WTC11 (cell line): Measurements from ENCODE around the gene SCN3A. TPM values are rescaled to one million over a fixed set of nuclear protein-coding genes. Genes with fewer than 3 reads are reported as not detected.

Experiments
- ATAC-seq: fragments of 200-7000 bp; cut with Tn5 transposase; 2 replicates; pipeline ENCODE4 v1.10.0; 2021; ENCODE audit warnings: mild to moderate bottlenecking, moderate library complexity
- CTCF ChIA-PET: fragments of 300-600 bp; sonication (Branson Sonifier 250); formaldehyde crosslinking; loops from one replicate; lab custom pipeline; 2021; ENCODE audit warnings: antibody characterized with exemption; lab: Charles Lee
- POLR2A ChIA-PET: fragments of 350-600 bp; sonication (Branson Sonifier 250); formaldehyde crosslinking; loops from one replicate; lab custom pipeline; 2021; ENCODE audit warnings: antibody characterized with exemption; lab: Charles Lee
- DNase-seq: peaks from one replicate; pipeline ENCODE4 v3.0.0; 2021; ENCODE audit warnings: low spot score
- H3K27ac Mint-ChIP-seq: 2 replicates; pipeline ENCODE4 v1.8.0; 2021; ENCODE audit warnings: mixed read lengths
- H3K27me3 Mint-ChIP-seq: 2 replicates; pipeline ENCODE4 v1.8.0; 2021; ENCODE audit warnings: low read depth, mild to moderate bottlenecking, moderate library complexity, mixed read lengths
- H3K36me3 Mint-ChIP-seq: 2 replicates; pipeline ENCODE4 v1.8.0; 2021; ENCODE audit warnings: mixed read lengths
- H3K4me1 Mint-ChIP-seq: 2 replicates; pipeline ENCODE4 v1.8.0; 2022; ENCODE audit warnings: mixed read lengths
- H3K4me3 Mint-ChIP-seq: 2 replicates; pipeline ENCODE4 v1.8.0; 2021; ENCODE audit warnings: mild to moderate bottlenecking, moderate library complexity, mixed read lengths
- H3K9me3 Mint-ChIP-seq: 2 replicates; pipeline ENCODE4 v1.8.0; 2021; ENCODE audit warnings: mixed read lengths
- ATF1 ChIP-seq: sonication (generic); formaldehyde crosslinking; IDR thresholded peaks from 2 replicates; pipeline ENCODE4 v1.8.1; 2023; ENCODE audit warnings: mild to moderate bottlenecking, moderate library complexity, missing genetic modification reagents
- NR2C2 ChIP-seq: sonication (generic); formaldehyde crosslinking; IDR thresholded peaks from 2 replicates; pipeline ENCODE4 v1.8.0; 2022; ENCODE audit warnings: mild to moderate bottlenecking, missing genetic modification reagents
- SOX15 ChIP-seq: fragments of 250-450 bp; sonication (Bioruptor Pico); IDR thresholded peaks from 2 replicates; pipeline ENCODE4 v1.9.0; 2021; ENCODE audit warnings: mild to moderate bottlenecking
- TEAD1 ChIP-seq: sonication (generic); formaldehyde crosslinking; IDR thresholded peaks from 2 replicates; pipeline ENCODE4 v1.8.0; 2022; ENCODE audit warnings: mild to moderate bottlenecking, missing genetic modification reagents
- ZNF263 ChIP-seq: sonication (generic); formaldehyde crosslinking; IDR thresholded peaks from 2 replicates; pipeline ENCODE4 v1.8.1; 2022; ENCODE audit warnings: low read depth, mild to moderate bottlenecking, moderate library complexity, missing genetic modification reagents
- total RNA-seq: library from RNA; stranded (reverse); gene quantifications from 3 replicates; pipeline ENCODE4 v1.2.3, GENCODE V29; 2021
- TF ChIP-seq, protein P1 (sequence below): sonication (generic); formaldehyde crosslinking; IDR thresholded peaks from 2 replicates; pipeline ENCODE4 v1.8.1; 2022; ENCODE audit warnings: missing genetic modification reagents, borderline replicate concordance
- TF ChIP-seq, protein P2 (sequence below): sonication (generic); formaldehyde crosslinking; IDR thresholded peaks from 2 replicates; pipeline ENCODE4 v1.8.1; 2023; ENCODE audit warnings: mild to moderate bottlenecking, moderate library complexity, missing genetic modification reagents
- TF ChIP-seq, protein P3 (sequence below): sonication (generic); formaldehyde crosslinking; IDR thresholded peaks from 2 replicates; pipeline ENCODE4 v1.8.0; 2023; ENCODE audit warnings: missing genetic modification reagents
- TF ChIP-seq, protein P4 (sequence below): sonication (generic); formaldehyde crosslinking; IDR thresholded peaks from 2 replicates; pipeline ENCODE4 v1.8.0; 2022; ENCODE audit warnings: missing genetic modification reagents
- TF ChIP-seq, protein P5 (sequence below): fragments of 200-600 bp; IDR thresholded peaks from 2 replicates; pipeline ENCODE4 v1.8.0; 2022; ENCODE audit warnings: antibody characterized with exemption
- TF ChIP-seq, protein P6 (sequence below): sonication (generic); formaldehyde crosslinking; IDR thresholded peaks from 2 replicates; pipeline ENCODE4 v1.8.0; 2022; ENCODE audit warnings: mild to moderate bottlenecking, missing genetic modification reagents

Gene SCN3A
- total RNA-seq, 1 experiment from 2014 or later: 0.04 TPM

DNA sequence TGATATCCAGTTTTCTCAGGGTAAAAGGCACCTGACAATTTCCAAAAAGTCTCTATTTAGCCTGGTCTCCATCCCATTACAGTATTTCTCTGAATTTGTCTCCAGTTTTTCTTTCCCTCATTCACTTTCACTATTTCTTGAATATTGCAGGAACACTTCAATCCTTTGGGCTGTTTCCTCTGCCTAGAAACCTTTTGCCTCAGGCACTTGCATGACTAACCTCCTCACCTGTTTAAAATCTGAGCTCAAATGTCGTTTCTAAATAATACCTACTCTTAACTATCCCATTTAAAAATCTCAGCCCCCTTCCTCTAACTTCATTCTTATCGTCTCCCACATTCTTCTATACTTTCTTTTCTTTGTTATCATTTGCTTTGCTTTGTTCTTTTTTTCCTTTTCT is 44.4 kb upstream of the SCN3A start:
- Mint-ChIP-seq H3K27ac (no peak overlapping the region), H3K9me3 (no peaks in the 10 kb centered on the region), H3K36me3 (no peaks in the 10 kb centered on the region), H3K4me1 (no peaks in the 10 kb centered on the region; the same call in 1 of the 2 replicates), H3K27me3 (no peaks in the 10 kb centered on the region), H3K4me3 (no peak overlapping the region)
- ATAC-seq (peak; percentile 16; the same call in 1 of the 2 replicates), DNase-seq (no peak)
- ChIA-PET CTCF (interaction anchor here (2.9 kb wide), 1 partner anchor 9 kb away, joined by 17 read pairs; the partner anchor contains the start of gene SCN2A), POLR2A (no interaction called here)
- TF ChIP-seq, protein P1, sequence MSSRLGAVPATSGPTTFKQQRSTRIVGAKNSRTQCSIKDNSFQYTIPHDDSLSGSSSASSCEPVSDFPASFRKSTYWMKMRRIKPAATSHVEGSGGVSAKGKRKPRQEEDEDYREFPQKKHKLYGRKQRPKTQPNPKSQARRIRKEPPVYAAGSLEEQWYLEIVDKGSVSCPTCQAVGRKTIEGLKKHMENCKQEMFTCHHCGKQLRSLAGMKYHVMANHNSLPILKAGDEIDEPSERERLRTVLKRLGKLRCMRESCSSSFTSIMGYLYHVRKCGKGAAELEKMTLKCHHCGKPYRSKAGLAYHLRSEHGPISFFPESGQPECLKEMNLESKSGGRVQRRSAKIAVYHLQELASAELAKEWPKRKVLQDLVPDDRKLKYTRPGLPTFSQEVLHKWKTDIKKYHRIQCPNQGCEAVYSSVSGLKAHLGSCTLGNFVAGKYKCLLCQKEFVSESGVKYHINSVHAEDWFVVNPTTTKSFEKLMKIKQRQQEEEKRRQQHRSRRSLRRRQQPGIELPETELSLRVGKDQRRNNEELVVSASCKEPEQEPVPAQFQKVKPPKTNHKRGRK (CRISPR knock-in tag): no peak
- TF ChIP-seq, protein P2, sequence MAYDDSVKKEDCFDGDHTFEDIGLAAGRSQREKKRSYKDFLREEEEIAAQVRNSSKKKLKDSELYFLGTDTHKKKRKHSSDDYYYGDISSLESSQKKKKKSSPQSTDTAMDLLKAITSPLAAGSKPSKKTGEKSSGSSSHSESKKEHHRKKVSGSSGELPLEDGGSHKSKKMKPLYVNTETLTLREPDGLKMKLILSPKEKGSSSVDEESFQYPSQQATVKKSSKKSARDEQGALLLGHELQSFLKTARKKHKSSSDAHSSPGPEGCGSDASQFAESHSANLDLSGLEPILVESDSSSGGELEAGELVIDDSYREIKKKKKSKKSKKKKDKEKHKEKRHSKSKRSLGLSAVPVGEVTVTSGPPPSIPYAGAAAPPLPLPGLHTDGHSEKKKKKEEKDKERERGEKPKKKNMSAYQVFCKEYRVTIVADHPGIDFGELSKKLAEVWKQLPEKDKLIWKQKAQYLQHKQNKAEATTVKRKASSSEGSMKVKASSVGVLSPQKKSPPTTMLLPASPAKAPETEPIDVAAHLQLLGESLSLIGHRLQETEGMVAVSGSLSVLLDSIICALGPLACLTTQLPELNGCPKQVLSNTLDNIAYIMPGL: no peak
- TF ChIP-seq ATF1: no peak
- TF ChIP-seq, protein P3, sequence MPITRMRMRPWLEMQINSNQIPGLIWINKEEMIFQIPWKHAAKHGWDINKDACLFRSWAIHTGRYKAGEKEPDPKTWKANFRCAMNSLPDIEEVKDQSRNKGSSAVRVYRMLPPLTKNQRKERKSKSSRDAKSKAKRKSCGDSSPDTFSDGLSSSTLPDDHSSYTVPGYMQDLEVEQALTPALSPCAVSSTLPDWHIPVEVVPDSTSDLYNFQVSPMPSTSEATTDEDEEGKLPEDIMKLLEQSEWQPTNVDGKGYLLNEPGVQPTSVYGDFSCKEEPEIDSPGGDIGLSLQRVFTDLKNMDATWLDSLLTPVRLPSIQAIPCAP (CRISPR knock-in tag): no peak
- no peak for TF ChIP-seq ZNF263 (CRISPR knock-in tag)
- TF ChIP-seq SOX15 (CRISPR knock-in tag): no peak
- TF ChIP-seq, protein P4, sequence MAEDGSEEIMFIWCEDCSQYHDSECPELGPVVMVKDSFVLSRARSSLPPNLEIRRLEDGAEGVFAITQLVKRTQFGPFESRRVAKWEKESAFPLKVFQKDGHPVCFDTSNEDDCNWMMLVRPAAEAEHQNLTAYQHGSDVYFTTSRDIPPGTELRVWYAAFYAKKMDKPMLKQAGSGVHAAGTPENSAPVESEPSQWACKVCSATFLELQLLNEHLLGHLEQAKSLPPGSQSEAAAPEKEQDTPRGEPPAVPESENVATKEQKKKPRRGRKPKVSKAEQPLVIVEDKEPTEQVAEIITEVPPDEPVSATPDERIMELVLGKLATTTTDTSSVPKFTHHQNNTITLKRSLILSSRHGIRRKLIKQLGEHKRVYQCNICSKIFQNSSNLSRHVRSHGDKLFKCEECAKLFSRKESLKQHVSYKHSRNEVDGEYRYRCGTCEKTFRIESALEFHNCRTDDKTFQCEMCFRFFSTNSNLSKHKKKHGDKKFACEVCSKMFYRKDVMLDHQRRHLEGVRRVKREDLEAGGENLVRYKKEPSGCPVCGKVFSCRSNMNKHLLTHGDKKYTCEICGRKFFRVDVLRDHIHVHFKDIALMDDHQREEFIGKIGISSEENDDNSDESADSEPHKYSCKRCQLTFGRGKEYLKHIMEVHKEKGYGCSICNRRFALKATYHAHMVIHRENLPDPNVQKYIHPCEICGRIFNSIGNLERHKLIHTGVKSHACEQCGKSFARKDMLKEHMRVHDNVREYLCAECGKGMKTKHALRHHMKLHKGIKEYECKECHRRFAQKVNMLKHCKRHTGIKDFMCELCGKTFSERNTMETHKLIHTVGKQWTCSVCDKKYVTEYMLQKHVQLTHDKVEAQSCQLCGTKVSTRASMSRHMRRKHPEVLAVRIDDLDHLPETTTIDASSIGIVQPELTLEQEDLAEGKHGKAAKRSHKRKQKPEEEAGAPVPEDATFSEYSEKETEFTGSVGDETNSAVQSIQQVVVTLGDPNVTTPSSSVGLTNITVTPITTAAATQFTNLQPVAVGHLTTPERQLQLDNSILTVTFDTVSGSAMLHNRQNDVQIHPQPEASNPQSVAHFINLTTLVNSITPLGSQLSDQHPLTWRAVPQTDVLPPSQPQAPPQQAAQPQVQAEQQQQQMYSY (CRISPR knock-in tag): no peak
- TF ChIP-seq, protein P5, sequence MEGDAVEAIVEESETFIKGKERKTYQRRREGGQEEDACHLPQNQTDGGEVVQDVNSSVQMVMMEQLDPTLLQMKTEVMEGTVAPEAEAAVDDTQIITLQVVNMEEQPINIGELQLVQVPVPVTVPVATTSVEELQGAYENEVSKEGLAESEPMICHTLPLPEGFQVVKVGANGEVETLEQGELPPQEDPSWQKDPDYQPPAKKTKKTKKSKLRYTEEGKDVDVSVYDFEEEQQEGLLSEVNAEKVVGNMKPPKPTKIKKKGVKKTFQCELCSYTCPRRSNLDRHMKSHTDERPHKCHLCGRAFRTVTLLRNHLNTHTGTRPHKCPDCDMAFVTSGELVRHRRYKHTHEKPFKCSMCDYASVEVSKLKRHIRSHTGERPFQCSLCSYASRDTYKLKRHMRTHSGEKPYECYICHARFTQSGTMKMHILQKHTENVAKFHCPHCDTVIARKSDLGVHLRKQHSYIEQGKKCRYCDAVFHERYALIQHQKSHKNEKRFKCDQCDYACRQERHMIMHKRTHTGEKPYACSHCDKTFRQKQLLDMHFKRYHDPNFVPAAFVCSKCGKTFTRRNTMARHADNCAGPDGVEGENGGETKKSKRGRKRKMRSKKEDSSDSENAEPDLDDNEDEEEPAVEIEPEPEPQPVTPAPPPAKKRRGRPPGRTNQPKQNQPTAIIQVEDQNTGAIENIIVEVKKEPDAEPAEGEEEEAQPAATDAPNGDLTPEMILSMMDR: no peak
- TF ChIP-seq, protein P6, sequence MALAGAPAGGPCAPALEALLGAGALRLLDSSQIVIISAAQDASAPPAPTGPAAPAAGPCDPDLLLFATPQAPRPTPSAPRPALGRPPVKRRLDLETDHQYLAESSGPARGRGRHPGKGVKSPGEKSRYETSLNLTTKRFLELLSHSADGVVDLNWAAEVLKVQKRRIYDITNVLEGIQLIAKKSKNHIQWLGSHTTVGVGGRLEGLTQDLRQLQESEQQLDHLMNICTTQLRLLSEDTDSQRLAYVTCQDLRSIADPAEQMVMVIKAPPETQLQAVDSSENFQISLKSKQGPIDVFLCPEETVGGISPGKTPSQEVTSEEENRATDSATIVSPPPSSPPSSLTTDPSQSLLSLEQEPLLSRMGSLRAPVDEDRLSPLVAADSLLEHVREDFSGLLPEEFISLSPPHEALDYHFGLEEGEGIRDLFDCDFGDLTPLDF (CRISPR knock-in tag): no peak

DNA sequence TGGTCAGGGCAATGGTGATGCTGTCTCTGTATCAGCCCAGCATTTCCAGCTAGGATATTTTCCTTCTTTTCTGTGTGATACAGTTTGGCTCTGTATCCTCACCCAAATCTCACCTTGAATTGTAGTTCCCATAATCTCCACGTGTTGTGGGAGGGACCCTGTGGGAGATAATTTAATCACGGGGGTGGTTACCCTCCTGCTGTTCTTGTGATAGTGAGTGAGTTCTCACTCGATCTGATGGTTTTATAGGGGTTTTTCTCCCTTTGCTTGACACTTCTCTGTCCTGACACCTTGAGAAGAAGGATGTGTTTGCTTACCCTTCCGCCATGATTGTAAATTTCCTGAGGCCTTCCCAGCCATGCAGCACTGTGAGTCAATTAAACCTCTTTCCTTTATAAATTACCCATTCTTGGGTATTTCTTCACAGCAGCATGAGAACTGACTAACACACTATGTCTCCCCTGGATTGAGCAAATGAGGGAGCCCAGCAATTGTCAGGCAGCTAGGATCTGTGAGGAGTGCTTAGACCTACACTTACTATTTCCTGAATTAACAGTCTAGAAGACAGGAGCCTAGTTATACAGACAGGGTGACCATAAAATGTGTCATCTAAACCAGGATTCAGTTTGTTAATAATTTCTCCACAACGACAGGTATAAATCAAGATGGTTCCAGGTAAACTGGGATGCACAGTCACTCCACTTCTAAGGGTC is 41.4 kb upstream of the SCN3A start:
- no peak overlapping the region for H3K27ac Mint-ChIP-seq
- H3K27me3 Mint-ChIP-seq: no peaks in the 10 kb centered on the region
- peaks cover 4% of the 10 kb centered on the region; the same call in 1 of the 2 replicates for H3K4me1 Mint-ChIP-seq
- CTCF ChIA-PET: no interaction called here
- POLR2A ChIA-PET: no interaction called here
- H3K9me3 Mint-ChIP-seq: no peaks in the 10 kb centered on the region
- no peak for DNase-seq
- H3K4me3 Mint-ChIP-seq: no peak overlapping the region
- no peak for ATAC-seq
- TF ChIP-seq NR2C2 (CRISPR knock-in tag) (no peak), TEAD1 (CRISPR knock-in tag) (no peak)
- no peaks in the 10 kb centered on the region for H3K36me3 Mint-ChIP-seq
